ENCODE results near the gene IQCH.
A peak's percentile ranks its signal among the peaks of the same experiment; 100 is the strongest.

Gene IQCH

GRCh38 chr15:67506775-67507747 lies 252.5 kb downstream of the IQCH start:
- DNase-seq, result no peak

- no peak for DNase-seq
Observed at GRCh38 chr15:67508407-67508806, 253.8 kb downstream of the IQCH start.

- no peak for DNase-seq
Observed at GRCh38 chr15:67509918-67510317, 255.3 kb downstream of the IQCH start.

GRCh38 chr15:67510597-67511190 lies 256.1 kb downstream of the IQCH start:
- DNase-seq, result no peak

DNA sequence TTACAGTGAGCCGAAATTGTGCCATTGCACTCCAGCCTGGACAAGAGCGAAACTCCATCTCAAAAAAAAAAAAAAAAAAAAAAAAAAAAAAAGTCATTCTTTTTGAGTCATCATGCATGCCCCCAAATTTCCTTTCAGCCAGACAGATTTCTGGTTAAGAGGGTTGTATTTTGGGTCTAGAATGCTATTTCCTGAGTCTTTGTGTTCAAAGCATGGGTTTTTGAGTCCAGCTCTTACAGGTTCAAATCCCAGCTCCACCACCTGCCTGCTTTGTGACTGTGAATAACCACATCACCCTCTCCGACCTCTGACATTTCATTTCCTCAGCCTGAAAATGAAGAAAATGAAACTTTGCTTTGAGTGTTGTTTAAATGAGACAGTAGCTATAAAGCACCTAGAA lies 257.0 kb downstream of the IQCH start:
- DNase-seq, result no peak

DNA sequence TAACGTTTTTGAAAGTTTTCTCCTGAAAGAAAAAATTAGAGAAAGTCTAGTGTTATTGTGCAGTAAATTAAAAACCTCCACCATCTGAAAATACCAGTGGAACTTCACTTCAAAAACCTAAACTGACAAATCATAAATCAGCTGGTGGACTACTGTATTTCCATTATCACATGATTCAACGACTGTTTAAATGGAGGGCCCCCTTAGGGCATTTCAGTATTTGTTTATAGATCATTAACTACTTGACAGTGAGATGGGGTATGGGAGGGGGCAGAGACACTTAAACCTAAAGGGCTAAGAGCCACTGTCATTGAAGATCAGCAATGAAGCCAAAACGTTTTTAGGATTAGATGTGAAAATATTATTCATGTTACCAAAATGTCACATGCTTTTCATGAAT lies 257.6 kb downstream of the IQCH start:
- no peak for DNase-seq

DNA sequence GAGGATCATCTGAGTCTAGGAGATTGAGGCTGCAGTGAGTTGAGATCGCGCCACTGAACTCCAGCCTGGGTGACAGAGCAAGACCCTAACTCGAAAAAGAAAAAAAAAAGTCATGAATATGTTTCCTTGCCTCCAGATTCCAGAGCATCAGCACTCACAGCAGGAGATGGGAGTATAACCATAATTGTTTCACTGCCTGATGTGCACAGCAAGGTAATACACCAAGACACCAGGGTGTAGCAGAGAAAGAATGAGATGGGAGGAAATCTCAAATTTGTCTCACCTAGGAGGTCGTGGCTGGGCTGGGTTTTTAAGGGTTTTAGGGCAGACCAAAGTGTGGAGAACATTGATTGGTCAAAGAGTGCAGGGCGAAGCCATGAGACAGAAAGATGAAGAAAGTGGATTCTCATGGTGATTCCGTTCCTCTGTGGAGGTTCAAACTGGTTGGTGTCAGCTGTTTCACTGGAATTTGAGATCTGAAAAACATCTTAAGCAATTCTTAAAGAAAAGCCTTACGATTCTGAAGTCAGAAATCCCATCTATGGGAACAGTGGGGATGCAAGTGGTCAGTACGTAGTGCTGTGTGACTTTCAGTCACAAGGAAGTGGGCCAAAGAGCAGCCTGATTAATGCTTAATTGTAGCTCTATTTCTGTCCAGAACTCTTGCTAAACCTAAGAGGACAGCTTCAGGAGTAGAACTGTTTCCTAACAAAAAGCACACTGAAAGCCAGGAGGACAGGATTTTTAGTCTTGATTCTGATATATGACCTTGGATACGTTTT lies 258.5 kb downstream of the IQCH start:
- no peak for DNase-seq

DNA sequence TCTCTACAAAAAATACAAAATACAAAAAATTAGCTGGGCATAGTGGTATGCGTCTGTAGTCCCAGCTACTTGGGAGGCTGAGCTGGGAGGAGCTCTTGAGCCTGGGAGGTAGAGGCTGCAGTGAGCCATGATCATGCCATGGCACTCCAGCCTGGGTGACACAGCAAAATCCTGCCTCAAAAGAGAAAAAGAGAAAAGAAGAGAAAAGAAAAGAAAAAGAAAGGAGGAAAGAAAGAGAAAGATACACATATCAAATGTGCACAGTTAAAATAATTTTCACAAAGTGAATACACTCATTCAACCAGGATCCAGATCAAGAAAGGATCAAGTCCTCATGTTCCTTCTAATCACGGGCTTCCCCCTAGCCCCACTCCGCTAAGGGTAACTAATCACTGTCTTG lies 260.5 kb downstream of the IQCH start:
- no peak for DNase-seq

- DNase-seq, result no peak
Observed at GRCh38 chr15:67515557-67515956, 261.0 kb downstream of the IQCH start.

DNA sequence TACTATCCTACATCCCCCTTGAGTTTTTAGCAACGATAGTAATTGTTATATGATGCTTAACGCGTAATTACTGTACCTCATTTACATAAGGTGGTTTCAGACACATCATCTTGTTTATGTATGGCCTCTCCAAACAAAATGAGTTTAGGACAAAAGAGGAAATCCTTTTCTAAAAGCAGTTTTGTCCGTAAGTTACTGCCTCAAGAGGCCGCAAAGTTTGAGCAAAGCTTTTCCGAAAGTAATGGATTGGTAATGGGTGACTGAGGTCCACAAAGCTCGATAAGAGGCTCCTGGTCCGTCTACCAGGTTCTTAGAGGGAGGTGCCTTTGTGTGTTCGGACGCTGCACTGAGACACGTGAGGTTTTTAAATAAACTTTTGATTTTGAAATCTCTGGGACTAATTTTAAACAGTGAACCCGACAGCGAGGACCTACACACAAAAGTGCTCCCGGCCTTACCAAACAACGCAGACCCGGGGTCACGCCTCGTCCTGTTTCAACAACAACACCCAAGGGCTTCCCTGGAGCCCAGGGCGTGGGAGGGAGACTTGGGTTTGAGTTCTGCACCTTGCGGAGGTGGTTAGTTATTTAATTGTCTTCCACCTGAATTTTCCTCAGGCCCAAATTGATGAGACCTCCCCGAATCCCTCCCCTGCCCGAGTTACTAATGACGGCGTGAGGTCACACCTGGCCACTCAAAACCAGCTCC lies 265.9 kb downstream of the IQCH start:
- DNase-seq, result no peak

GRCh38 chr15:67521029-67521782 lies 266.6 kb downstream of the IQCH start, which contains the start of gene C15orf61:
Gene C15orf61, plus strand, starts transcription at chr15:67521131. Its CDS starts 118 bp downstream, at chr15:67521249.
- peak; percentile 70 for DNase-seq

DNA sequence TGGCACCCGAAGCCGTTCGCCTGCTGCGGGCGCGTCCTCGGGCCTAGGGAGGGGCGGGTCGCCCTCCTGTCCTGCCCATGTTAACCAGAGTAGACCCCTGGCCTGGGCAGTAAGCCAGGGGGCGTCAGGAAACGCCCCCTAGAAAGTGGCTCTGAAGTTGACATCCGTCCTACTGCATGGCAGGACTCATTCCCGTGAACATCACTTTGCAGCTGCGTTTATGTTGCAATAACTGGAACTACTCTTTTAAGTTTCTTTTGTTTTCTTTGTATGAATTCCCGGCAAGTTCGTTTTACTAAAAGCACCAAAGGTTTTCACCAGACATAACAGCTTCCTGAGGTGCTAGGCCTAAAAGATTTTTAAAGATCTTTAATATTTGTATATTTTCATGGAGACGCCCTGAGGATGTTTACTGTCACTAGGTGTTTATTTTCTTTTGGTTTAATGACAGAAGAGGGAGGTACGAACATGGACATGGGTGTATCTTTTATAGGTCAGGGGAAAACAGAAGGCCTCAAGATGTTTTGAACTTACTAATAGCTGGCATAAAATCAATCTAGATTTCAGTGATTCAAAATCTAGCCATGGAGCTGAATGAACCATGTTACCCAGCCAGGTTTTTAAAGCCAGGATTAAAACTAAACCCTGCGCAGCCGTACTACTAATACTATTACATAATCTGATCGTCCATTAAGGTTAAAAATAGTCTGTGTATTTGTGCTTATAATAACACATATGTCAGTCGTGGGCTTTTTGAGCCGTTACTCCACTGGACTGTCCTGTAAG lies 267.4 kb downstream of the IQCH start:
- DNase-seq, result no peak

DNA sequence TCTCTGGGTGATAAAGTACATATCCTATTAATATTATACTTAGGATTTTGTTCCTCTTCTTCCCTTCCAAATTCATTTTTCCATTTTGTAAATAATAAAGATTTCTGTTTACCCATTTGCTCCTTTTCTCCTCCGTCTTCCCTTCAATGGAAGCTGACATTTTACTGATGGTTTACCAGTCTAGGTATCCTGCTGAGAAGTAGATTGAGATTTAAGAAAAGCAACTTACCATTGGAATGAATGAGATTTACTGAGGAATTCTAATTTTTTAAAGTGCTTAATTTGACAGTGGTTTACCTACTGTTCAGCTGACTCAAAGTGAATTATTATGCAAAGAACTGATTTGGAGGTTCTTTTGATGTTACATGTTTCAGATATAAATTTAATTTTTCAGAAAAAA lies 268.7 kb downstream of the IQCH start:
- DNase-seq, result no peak

- no peak for DNase-seq
Observed at GRCh38 chr15:67524235-67524634, 269.6 kb downstream of the IQCH start.

DNA sequence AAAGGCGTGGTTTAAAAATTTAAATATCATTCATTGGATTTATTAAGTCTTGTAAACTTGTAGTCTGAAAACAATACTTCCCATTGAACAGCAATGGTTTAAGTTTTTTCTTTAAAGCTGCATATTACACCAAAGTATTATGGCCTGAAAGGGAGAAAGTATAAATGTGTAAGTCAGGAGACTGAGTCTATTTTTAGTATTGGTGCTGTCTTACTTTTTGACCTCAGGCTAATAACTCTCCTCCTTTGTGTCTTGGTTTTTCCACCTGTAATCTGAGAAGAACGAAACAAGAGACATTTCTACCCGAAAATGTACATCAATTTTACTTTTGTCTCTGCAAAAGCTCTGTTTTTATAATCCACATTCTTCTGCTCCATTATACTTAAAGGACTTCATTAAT lies 273.9 kb downstream of the IQCH start:
- no peak for DNase-seq

GRCh38 chr15:67531379-67531914 lies 276.9 kb downstream of the IQCH start:
- DNase-seq, result no peak

DNA sequence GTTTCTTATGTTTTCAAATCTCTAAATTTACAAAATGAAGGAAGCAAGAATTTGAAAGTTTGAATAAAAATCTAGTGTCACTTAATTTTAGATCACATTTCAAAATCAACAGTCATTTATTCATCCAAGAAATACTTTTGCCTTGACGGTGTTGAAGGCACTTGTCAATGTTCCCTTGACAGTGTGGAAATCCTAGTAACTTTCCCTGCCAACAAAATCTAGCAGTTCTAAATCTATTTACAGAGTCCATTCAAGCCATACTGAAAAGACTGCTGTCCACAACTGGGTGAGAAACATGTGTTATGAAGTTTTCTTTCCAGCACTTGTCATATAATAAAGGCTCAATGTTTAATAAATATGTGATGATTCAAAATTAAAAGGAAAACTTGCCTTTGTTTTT lies 279.3 kb downstream of the IQCH start:
- DNase-seq, result no peak

- no peak for DNase-seq
Observed at GRCh38 chr15:67534360-67534759, 279.8 kb downstream of the IQCH start.

DNA sequence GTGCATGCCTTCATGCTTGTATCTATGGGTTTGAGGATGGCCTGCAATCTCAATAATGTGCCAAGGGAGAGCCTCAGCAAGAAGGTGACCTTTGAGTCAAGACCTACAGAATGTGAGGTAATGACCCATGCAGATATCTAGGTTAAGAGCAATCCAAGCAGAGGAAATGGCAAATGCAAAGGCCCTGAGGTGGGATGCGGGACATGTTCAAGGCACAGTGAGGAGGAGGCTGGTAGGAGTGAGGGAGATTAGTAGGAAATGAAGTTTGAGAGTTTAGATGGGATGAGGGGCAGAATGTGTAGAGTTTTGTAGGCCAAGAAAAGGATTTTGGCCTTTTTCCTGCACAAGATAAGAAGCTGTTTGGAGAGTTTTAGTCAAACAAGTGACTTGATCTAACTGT lies 283.2 kb downstream of the IQCH start:
- no peak for DNase-seq

DNA sequence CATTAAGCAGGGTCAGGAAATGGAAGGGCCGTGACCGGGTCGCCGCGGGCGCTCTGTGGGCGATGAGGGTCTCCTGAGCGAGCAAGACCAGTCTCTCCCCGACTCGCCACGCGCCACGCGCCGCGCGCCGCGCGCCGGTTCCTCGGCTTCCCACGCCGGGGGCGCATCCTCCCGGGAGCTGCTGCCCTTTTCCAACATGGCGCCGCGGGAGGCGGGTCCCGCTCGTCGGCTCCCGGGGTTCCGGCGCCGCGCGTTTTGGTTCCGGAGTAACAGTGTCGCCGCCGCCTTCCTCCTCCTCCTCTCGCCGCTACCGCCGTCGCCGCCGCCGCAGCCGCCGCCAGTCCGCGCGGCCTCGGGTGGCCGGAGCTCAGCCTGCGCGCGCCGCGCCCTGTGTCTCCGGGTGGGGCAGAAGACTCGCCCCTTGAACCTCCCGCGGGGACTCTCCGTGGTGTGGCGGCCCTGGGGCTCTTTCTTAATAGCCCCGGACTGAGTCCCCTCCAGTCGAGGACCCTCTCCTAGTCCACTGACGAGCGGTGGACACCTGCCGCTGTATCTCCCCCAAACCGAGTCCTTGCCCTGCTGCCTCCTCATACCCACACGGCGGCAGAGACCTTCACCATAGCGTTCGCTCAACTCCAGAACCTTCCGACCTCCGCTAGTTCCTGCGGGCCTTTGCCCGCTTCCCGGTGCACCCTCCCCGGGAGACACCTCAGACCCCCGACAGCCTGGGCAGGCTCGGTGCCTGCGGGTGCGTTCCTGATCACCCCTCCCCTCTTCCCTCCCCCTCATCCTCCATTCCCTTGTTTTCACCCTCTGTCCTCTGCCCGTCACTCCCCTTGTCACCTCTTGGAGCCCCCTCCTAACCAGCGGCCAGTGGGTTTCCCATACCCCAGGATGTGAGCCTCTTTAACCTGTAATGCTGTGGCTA lies 288.1 kb downstream of the IQCH start, which contains the start of gene MAP2K5:
Gene MAP2K5 (plus strand): TSS at position 284 of the 928 bp plus-strand sequence. CDS start 633 bp downstream, at position 917.
- peak; percentile 71 for DNase-seq

Measured in effector CD8-positive, alpha-beta T cell (primary cell).